Kidney (tissue), 14 donors: ENCODE measurements around the gene CFAP20DC. TPM values are rescaled to one million over a fixed set of nuclear protein-coding genes. Genes with fewer than 3 reads are reported as not detected.
A peak's percentile ranks its signal among the peaks of the same experiment; 100 is the strongest.

Experiments used
- DNase-seq, 5 donors: peaks; one replicate each; pipeline ENCODE4 v3.0.0-alpha.2; 2013 to 2020
- FAIRE-seq: peaks from 2 replicates; lab custom pipeline; 2012; peaks lifted over from hg19 to GRCh38; lab: Jason Lieb, UNC
- H3K27ac ChIP-seq, 2 donors: one replicate each; pipeline ENCODE4 v1.7.0; 2013; ENCODE audit warnings: low read depth in 2 of 2, low read length in 2 of 2, inconsistent platforms in 1 of 2
- H3K27me3 ChIP-seq: one replicate; pipeline ENCODE4 v1.7.1; 2013; ENCODE audit warnings: low read length, inconsistent platforms; ENCODE audit not compliant: control insufficient read depth, insufficient read depth
- H3K36me3 ChIP-seq, 3 donors: one replicate each; pipeline versions ENCODE4 v1.7.0 to v1.7.1; 2013; ENCODE audit warnings: low read length in 3 of 3, control low read depth in 1 of 3, inconsistent platforms in 1 of 3; ENCODE audit not compliant: insufficient read depth in 3 of 3, control insufficient read depth in 2 of 3
- H3K4me1 ChIP-seq, 3 donors: one replicate each; pipeline versions ENCODE4 v1.7.0 to v1.7.1; 2013; ENCODE audit warnings: low read length in 3 of 3, inconsistent platforms in 1 of 3, low read depth in 1 of 3; ENCODE audit not compliant: control insufficient read depth in 2 of 3, insufficient read depth in 2 of 3
- H3K4me3 ChIP-seq, 3 donors: one replicate each; pipeline versions ENCODE4 v1.7.0 to v1.8.1; 2013; ENCODE audit warnings: low read length in 3 of 3, control low read depth in 1 of 3, inconsistent platforms in 1 of 3
- H3K9ac ChIP-seq, 3 donors: one replicate each; pipeline versions ENCODE4 v1.7.0 to v1.7.1; 2013; ENCODE audit warnings: low read length in 3 of 3, control low read depth in 1 of 3, inconsistent platforms in 1 of 3
- H3K9me3 ChIP-seq, 3 donors: one replicate each; pipeline versions ENCODE4 v1.7.0 to v1.7.1; 2013; ENCODE audit warnings: low read length in 3 of 3, control low read depth in 1 of 3, inconsistent platforms in 1 of 3; ENCODE audit not compliant: control insufficient read depth in 2 of 3, insufficient read depth in 1 of 3
- intact Hi-C: fragments of 100-400 bp; cut with DNase I; formaldehyde crosslinking; loops from one replicate; pipeline ENCODE4 v1.11.1; 2022
- polyA plus RNA-seq: library from polyadenylated mRNA; stranded (reverse); fragments of 350-450 nt; fragmentation: Illumina TruSeq; extraction: RNeasy Lipid Tissue Mini Kit (QIAGEN cat#74804); gene quantifications from one replicate; pipeline ENCODE4 v1.2.3, GENCODE V29; 2014; ENCODE audit warnings: low read depth, low replicate concordance; ENCODE audit not compliant: insufficient read depth
- total RNA-seq: library from RNA; stranded (reverse); fragmentation: NEBNext Ultra II Directional; extraction: Animal tissue kit (Norgen Biotek cat#: 25700); gene quantifications from one replicate; pipeline ENCODE4 v1.2.1, GENCODE V29; 2021
- TF ChIP-seq, protein P1 (sequence below): IDR thresholded peaks from 3 replicates; pipeline ENCODE4 v1.5.1; 2012; ENCODE audit warnings: mild to moderate bottlenecking, moderate library complexity, borderline replicate concordance; ENCODE audit not compliant: insufficient read depth; ENCODE audit errors: extremely low read depth
- donor health status: control.
- donor health status: control.
- donor health status: control.
- donor health status: control.
- donor health status: control.
- donor health status: DM: yes; HTN: yes; CAD: no.
- donor health status: Normal renal cell carcinoma (clear cell type).

CFAP20DC gene
- total and polyA plus RNA-seq, 2 donors from 2014 or later: 0.73 to 3.2 TPM

DNA sequence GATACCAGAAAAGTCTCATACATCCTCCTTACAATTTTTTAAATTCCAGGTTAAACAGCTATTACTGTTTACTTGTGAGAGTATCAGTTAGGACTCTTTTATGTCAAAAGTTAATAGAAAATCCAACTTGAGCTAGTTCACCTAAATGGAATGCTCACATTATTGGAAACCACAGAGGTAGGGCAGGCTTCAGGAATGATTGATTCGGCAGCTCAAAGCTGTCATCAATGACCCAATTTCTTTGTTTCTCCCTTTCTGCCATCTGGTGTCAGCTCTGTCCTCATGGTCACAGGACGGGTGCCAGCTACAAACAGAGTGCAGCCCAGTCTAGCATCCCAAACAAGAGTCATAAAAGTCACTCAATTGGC is 32.2 kb downstream of the CFAP20DC start:
- Histone ChIP-seq H3K27ac (no peak overlapping the region), H3K4me1 (no peaks in the 10 kb centered on the region), H3K9ac (no peak overlapping the region), H3K4me3 (no peak overlapping the region), H3K9me3 (peaks cover 0 to 5% (median 0%) of the 10 kb centered on the region in 3 donors), H3K27me3 (no peaks in the 10 kb centered on the region), H3K36me3 (no peaks in the 10 kb centered on the region)
- intact Hi-C loops: no loop called here
- TF ChIP-seq, protein P1, sequence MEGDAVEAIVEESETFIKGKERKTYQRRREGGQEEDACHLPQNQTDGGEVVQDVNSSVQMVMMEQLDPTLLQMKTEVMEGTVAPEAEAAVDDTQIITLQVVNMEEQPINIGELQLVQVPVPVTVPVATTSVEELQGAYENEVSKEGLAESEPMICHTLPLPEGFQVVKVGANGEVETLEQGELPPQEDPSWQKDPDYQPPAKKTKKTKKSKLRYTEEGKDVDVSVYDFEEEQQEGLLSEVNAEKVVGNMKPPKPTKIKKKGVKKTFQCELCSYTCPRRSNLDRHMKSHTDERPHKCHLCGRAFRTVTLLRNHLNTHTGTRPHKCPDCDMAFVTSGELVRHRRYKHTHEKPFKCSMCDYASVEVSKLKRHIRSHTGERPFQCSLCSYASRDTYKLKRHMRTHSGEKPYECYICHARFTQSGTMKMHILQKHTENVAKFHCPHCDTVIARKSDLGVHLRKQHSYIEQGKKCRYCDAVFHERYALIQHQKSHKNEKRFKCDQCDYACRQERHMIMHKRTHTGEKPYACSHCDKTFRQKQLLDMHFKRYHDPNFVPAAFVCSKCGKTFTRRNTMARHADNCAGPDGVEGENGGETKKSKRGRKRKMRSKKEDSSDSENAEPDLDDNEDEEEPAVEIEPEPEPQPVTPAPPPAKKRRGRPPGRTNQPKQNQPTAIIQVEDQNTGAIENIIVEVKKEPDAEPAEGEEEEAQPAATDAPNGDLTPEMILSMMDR: no peak
- FAIRE-seq (no peak), DNase-seq (peak in 2 of 5 donors; percentile 10 to 35)

DNA sequence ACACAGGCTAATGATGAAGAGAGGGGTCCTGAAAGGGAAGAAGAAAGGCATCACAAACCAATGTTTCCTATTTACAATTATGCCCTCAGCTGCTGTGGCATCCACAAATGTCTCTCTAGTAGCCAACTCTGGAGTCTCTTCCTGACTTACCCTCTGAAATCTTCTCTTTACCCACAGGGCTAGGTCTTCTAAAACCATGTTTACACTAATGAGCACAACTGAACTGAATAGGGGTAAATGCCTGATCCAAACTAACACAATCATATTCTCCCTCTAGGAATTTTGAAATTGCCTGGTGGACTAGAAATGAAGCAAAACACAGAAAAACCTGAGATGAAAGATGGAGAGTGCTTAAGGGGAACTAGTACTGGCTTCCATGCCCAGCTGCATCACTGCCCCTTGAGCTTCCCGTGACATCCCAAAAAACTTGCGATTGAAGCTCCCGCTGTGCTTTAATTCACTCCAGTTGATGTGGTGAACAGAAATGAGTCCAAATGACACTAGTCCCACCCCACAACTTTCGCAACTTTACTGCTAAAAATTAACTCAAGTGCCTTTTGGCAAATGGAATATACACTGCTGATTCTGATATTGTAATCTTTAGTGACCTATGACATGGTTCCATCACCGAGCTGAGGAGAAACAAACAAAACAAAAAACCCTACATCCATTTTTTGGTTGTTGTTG is 32.8 kb downstream of the CFAP20DC start:
- intact Hi-C loops: no loop called here
- Histone ChIP-seq H3K36me3 (no peaks in the 10 kb centered on the region), H3K9me3 (peaks cover 0 to 5% (median 0%) of the 10 kb centered on the region in 3 donors), H3K27ac (no peak overlapping the region), H3K9ac (no peak overlapping the region), H3K4me1 (no peaks in the 10 kb centered on the region), H3K27me3 (no peaks in the 10 kb centered on the region), H3K4me3 (no peak overlapping the region)
- TF ChIP-seq, protein P1: no peak
- no peak for FAIRE-seq
- no peak for DNase-seq

DNA sequence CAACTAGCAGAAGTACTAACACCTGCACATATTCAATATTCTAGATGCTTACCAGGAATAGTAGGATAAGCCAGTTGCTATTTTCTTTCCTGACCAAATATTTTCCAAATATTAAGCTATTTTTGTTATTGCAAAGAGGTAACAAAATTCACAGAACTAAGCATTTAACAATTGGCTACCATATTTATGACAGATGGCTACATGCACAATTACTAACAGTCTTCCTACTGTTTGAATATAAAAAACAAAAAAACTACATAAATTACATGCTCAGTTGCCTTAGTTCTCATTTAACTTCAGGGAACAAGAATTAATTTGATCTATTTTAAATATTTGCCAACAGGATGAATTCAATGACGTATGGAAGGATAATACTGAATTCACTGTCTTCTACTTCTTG is 36.2 kb downstream of the CFAP20DC start:
- Histone ChIP-seq H3K9me3 (peaks cover 0 to 4% (median 0%) of the 10 kb centered on the region in 3 donors), H3K27ac (no peak overlapping the region), H3K36me3 (no peaks in the 10 kb centered on the region), H3K4me1 (no peaks in the 10 kb centered on the region), H3K4me3 (no peak overlapping the region), H3K27me3 (no peaks in the 10 kb centered on the region), H3K9ac (no peak overlapping the region)
- intact Hi-C loops: no loop called here
- TF ChIP-seq, protein P1: no peak
- no peak for FAIRE-seq
- DNase-seq: no peak
